ENCODE measurements around the gene SLC38A5.

SLC38A5 gene

DNA sequence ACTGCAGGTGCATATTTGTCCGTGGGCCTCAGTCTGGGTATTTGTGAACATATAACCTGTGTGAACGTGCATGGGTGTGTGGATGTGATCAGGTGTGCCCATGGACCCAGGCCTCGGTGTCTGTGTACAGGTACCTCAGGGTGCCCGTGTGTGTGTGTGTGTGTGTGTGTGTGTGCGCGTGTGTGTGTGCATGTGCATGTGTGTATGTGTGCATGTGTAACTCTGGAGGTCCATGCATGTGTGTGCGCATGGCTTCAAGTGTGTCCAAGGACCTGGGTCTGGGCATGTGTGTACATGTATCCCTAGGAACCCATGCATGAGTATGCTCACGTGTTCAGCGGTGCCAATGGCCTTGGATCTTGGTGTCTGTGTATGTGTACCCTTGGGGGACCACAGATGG lies 21.7 kb upstream of the SLC38A5 start:
- DNase-seq (ENCODE audit: extremely low read depth, insufficient read length) = no peak
- Histone ChIP-seq H3K27me3 (replicated peaks; ENCODE audit: control insufficient read depth, insufficient read depth, low read length) (no peaks in the 10 kb centered on the region), H3K36me3 (ENCODE audit: control insufficient read depth, insufficient read depth, low read length) (0 out of 2 replicates have a peak, but pooled peaks cover 1% of the 10 kb centered on the region), H3K4me3 (replicated peaks; ENCODE audit: low read depth, low read length) (no peak overlapping the region)
- TF ChIP-seq, protein P1, sequence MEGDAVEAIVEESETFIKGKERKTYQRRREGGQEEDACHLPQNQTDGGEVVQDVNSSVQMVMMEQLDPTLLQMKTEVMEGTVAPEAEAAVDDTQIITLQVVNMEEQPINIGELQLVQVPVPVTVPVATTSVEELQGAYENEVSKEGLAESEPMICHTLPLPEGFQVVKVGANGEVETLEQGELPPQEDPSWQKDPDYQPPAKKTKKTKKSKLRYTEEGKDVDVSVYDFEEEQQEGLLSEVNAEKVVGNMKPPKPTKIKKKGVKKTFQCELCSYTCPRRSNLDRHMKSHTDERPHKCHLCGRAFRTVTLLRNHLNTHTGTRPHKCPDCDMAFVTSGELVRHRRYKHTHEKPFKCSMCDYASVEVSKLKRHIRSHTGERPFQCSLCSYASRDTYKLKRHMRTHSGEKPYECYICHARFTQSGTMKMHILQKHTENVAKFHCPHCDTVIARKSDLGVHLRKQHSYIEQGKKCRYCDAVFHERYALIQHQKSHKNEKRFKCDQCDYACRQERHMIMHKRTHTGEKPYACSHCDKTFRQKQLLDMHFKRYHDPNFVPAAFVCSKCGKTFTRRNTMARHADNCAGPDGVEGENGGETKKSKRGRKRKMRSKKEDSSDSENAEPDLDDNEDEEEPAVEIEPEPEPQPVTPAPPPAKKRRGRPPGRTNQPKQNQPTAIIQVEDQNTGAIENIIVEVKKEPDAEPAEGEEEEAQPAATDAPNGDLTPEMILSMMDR (IDR thresholded peaks at IDR 0.05; ENCODE audit: insufficient read depth, low read length, poor library complexity, severe bottlenecking) = no peak

DNA sequence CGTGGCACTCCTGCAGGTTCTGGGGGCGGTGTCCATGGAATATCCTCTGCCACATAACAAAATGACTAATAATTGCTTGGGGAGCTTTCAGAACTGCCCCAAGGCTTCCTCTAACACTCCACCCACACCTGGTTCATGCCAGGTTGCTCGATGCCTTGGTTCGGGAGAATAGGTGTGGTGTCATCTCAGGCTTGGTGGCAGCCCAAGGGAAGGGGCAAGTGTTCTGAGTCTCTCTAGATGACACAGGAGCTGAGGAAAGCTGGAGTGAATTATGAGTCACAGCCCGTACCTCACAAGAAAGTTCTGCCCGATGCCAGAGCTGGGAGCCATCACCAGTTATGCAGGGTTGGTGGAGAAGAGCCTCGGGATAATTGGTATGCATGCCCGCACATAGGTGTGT lies 20.6 kb upstream of the SLC38A5 start:
- TF ChIP-seq, protein P1 (IDR thresholded peaks at IDR 0.05; ENCODE audit: insufficient read depth, low read length, poor library complexity, severe bottlenecking) = no peak
- Histone ChIP-seq H3K4me3 (replicated peaks; ENCODE audit: low read depth, low read length) (no peak overlapping the region), H3K27me3 (replicated peaks; ENCODE audit: control insufficient read depth, insufficient read depth, low read length) (no peaks in the 10 kb centered on the region)

DNA sequence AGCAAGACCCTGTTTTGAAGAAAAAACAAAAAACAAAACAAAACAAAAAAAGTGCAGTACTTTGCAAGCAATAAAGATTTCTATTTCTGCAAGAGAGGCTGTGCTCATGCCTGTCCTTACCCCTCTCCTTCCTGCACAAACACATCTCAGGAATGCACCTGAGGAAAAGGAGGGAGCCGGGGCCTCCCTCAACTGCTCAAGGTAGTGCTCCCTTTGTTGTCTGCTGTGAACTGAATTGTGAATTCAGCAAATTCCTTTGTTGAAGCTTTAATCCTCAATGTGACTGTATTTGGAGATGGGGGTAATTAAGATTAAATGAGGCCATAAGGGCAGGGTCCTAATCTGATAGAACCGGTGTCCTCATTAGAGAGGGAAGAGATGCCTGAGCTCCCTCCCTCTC lies 19.8 kb upstream of the SLC38A5 start:
- no peak for DNase-seq (ENCODE audit: extremely low read depth, insufficient read length)
- H3K27me3 ChIP-seq (replicated peaks; ENCODE audit: control insufficient read depth, insufficient read depth, low read length) = no peaks in the 10 kb centered on the region
- TF ChIP-seq, protein P1 (IDR thresholded peaks at IDR 0.05; ENCODE audit: insufficient read depth, low read length, poor library complexity, severe bottlenecking) = no peak

More for the DNA sequence above, 20.6 kb upstream of the SLC38A5 start:
- DNase-seq (ENCODE audit: extremely low read depth, insufficient read length) = no peak
- 0 out of 2 replicates have a peak, but pooled peaks cover 1% of the 10 kb centered on the region for H3K36me3 ChIP-seq (ENCODE audit: control insufficient read depth, insufficient read depth, low read length)

DNA sequence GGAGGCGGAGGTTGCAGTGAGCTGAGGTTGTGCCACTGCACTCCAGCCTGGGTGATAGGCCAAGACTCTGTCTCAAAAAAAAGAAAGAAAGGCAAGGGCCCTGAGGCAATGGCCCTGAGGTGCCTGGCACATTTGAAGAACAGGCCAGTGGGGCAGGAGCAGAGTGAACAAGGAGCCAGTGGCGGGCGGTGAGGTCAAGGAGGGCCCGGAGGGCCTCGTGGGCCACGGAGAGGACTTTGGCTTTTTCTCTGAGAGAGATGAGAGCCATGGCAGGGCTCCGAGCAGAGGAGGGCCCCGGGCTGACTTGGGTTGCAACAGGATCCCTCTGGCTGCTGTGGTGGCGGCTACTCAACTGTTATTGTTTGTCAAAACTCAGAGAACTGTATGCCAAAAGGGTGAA lies 19.2 kb upstream of the SLC38A5 start:
- DNase-seq (ENCODE audit: extremely low read depth, insufficient read length) = no peak
- Histone ChIP-seq H3K36me3 (ENCODE audit: control insufficient read depth, insufficient read depth, low read length) (0 out of 2 replicates have a peak, but pooled peaks cover 1% of the 10 kb centered on the region), H3K27me3 (replicated peaks; ENCODE audit: control insufficient read depth, insufficient read depth, low read length) (no peaks in the 10 kb centered on the region), H3K4me3 (replicated peaks; ENCODE audit: low read depth, low read length) (no peak overlapping the region)
- TF ChIP-seq, protein P1 (IDR thresholded peaks at IDR 0.05; ENCODE audit: insufficient read depth, low read length, poor library complexity, severe bottlenecking) = no peak

More for the DNA sequence above, 19.8 kb upstream of the SLC38A5 start:
- H3K36me3 ChIP-seq (ENCODE audit: control insufficient read depth, insufficient read depth, low read length) = 0 out of 2 replicates have a peak, but pooled peaks cover 1% of the 10 kb centered on the region
- no peak overlapping the region for H3K4me3 ChIP-seq (replicated peaks; ENCODE audit: low read depth, low read length)

DNA sequence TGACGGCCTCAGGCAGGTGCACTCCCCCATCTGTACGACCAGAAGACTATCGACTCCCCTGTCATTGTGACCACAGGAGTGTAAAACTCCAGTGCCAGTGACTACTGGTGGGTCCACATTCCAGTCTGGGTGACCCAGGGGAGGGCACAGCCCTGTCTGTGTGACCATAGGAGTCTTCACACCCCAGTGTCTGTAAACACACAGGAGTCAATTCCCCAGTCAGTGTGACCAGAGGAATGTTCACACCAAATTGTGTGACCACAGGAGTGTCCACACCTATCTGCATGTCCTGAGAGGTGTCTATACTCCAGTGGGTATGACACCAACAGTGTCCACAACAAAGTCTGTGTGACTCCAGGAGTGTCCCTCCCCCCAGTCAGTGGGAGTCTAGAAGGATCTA lies 18.0 kb upstream of the SLC38A5 start:
- TF ChIP-seq, protein P1 (IDR thresholded peaks at IDR 0.05; ENCODE audit: insufficient read depth, low read length, poor library complexity, severe bottlenecking) = no peak
- peaks cover 1% of the 10 kb centered on the region; the same call in 1 of the 2 replicates for H3K36me3 ChIP-seq (ENCODE audit: control insufficient read depth, insufficient read depth, low read length)
- DNase-seq (ENCODE audit: extremely low read depth, insufficient read length) = no peak
- no peaks in the 10 kb centered on the region for H3K27me3 ChIP-seq (replicated peaks; ENCODE audit: control insufficient read depth, insufficient read depth, low read length)
- H3K4me3 ChIP-seq (replicated peaks; ENCODE audit: low read depth, low read length) = no peak overlapping the region

DNA sequence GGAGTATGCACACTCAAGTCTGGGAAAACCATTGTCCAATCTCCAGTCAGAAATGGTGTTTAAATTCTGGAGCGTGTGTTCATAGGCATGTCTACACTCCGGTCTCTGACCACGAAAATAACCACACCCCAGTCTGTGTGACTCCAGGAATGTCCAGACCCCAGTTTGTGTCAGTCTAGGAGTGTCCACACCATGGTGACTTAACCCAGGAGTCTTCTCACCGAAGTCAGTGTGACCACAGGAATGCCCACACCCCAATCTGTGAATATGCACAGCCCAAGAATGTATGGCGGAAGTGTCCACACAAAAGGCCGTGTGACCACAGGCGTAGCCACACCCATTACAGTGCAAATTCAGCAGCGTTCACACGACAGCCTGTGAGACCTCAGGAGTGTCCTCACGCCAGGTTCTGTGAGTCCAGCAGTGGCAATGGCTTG lies 17.3 kb upstream of the SLC38A5 start:
- Histone ChIP-seq H3K27me3 (replicated peaks; ENCODE audit: control insufficient read depth, insufficient read depth, low read length) (no peaks in the 10 kb centered on the region), H3K36me3 (ENCODE audit: control insufficient read depth, insufficient read depth, low read length) (peaks cover 1% of the 10 kb centered on the region; the same call in 1 of the 2 replicates), H3K4me3 (replicated peaks; ENCODE audit: low read depth, low read length) (no peak overlapping the region)
- TF ChIP-seq, protein P1 (IDR thresholded peaks at IDR 0.05; ENCODE audit: insufficient read depth, low read length, poor library complexity, severe bottlenecking) = no peak
- no peak for DNase-seq (ENCODE audit: extremely low read depth, insufficient read length)

Data from GM06990 (cell line).